ENCODE results near the gene MYOD1.

The MYOD1 gene

GRCh38 chr11:17735818-17736578 is 16.6 kb downstream of the MYOD1 start:
- peak; percentile 26 for DNase-seq

DNA sequence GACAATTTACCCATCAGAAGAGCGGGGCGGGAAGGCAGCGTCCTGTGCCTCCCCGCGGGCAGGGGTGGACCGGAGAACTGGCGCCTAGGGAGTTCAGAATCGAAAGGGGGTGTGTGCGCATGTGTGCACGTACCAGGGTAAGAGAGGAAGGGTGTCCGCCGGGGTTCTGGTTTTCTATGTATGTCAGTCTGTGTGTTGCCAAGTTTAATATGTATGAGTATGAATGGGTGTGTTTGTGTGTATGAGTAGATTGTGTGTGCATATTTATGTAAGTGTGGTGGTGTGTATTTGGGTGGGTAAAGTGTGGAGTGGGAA is 17.2 kb downstream of the MYOD1 start:
- DNase-seq, result no peak

GRCh38 chr11:17736930-17737817 is 17.8 kb downstream of the MYOD1 start:
- DNase-seq, result no peak

DNA sequence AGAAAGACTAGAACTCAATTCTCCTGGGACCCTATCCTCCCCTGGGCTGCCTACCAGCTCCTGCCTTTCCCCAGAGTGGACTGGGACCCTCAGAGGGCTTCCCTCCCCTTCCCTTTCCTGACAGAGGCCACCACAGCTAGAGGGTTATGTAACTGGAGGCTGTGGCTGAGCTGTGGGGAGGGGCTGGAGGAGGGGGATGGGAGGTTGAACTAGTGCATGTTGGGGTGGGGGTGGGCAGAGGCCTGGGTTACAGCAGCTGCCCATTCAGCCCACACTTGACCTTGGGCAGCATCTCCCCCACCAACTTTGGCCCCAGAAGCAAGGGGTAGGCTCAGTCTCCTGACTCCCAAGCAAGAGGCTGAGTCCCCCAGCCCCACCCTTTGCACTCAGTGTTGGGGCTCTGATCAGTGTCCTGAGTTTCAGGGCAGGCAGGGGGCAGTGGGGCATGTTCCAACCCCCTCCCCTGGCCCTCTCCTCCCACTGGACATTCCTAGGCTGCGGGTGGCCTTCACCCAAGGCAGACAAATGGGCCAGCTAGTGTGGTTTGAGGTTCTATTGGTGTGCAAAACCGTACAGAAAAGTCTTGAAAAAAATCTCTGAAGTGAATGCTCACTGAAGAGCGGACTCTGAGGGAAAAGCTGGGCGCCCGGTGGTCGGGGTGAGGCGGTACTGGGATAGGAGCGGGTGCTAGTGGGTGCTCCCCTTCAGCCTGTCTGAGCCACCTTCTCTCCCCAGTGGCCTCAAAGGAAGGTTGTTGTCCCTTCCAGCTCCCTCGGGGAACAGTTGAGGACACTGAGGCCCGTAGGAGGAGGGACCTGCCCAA is 19.0 kb downstream of the MYOD1 start:
- DNase-seq, result no peak

- no peak for DNase-seq
These were observed 20.6 kb downstream of the MYOD1 start for GRCh38 chr11:17739945-17740338.

DNA sequence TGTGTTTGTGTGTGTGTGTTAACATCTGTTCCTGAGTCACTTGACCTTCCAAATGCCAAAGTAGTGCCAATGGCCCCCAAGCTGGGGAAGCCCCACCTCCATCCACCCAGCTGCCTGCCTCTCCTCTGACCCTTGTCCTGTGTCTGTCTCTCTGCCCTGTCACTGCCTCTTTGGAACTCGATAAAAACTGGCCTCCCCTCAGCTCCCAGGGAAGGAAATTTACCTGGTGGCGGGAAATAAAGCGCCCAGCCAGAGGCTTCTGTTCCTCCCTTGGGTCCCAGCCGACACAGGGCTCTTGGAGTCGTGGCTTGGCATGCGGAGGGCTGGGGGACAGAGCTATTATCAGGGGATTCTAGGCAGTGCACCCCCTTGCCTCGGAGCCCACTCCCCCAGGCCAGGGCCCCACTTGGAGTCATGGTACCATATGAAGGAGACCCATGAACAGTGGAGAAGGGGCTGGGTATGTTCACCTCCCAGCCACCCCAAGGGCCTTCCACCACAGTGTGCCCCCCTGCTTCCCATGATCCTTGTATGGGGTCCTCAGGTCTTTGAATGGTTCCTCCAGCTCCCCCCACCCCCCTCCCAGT is 21.4 kb downstream of the MYOD1 start:
- DNase-seq, result no peak

- DNase-seq, result no peak
These were observed 22.1 kb downstream of the MYOD1 start for GRCh38 chr11:17741487-17741886.

DNA sequence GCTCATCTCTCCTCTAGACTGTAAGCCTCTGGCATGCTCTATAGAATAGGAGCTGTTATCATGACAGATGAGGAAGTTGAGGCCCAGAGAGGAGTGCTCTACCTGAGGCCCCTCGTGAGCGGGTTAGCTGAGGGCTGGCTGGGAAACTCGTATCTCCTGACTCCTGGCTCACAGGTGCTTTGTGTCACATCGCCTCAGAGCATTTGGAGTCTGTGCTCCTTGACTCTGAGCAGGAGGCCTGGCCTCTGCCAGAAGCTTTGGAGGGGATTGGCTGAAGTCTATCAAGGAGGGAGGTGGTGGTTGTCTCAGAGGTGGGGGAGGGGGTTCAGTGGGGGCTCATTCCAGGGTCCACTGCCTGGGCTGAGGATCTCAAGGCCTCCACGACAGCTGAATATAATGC is 22.6 kb downstream of the MYOD1 start:
- no peak for DNase-seq

DNA sequence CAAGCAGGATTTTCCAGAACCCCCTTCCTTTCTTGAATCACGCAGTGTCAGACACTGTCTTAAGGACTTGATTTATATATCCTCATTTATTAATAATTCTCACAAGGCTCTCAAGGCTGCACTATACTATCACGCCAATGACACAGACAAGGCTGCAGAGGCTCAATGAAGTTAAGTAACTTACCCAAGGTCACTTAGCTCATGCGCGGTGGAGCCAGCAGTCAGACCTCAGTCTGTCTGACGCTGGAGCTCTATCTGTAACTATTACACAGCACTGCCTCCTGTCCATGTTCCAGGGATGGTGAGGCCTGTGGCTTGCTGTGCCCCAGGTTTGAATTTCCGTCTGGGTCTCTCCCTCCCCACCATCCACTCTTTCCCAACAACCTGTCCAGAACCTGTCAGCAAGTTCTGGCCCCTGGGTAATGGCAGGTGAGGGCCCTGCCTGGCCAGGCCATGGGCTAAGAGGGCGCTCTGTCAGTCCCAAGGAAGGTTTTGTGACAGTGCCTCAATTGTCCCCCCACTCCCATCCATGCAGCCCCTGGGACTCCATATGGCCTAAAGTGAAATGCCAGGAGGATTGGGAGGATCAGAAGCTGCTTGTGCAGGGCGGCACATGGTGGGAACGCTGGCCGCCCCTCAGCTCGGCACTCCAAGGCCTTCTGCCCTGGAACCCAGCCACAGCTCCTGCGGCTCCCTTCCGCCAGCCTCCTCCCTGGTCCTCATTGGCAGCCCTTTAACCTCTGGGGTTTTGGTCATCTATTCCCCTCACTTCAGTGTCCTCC is 23.8 kb downstream of the MYOD1 start:
- no peak for DNase-seq

DNA sequence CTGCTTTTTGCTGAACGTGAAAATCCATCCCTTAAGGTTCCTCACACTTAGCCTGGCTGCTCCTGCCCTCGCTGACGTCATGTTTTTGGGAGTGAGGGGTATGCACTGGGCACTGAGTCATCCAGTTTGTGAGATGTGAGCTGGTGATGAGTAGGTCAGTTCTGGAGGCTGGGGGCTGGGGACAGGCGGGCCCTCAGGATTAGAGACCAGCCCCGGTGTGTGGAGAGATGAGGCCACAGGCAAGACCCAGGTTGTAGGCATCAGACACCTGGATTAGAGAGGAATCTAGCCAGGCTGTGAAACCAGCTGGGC is 24.4 kb downstream of the MYOD1 start:
- DNase-seq, result no peak

GRCh38 chr11:17744151-17744940 is 25.0 kb downstream of the MYOD1 start:
- DNase-seq, result no peak

DNA sequence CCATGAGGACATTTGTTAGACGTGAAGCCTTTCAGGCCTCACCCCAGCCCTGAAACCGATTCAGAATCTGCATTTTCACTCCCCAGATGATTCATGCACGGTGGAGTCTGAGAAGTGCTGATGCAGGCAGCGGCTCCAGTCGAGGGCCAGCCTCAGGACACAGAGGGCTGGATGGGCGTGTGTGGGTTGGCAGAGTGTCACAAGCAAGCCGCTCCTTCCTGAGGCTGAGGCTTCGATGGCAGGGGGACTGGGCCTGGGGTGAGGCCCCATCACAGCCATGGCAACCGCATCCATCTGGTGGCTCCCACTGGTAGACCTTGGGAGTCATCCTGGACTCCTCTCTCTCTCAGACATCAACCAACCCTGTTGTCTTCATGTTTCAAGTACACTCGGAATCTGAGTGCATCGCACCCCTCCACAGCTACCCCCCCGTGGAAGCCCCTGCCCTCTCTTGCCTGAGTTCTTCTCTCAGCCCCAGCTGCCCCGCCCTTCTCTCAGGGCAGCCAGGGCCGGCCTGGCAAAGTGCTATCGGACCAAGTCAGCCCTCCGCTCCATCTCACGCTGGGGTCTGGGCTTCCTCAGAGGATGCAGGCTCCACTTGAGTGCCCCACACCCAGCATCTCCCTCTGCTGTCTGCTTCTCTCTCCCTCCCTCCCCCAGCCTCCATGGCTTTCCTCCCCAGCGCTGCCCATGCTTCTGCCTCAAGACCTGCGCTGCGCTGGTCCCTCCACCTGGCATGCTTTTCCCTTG is 25.8 kb downstream of the MYOD1 start:
- DNase-seq, result no peak

- no peak for DNase-seq
These were observed 26.7 kb downstream of the MYOD1 start for GRCh38 chr11:17746096-17746495.

- DNase-seq, result no peak
These were observed 28.0 kb downstream of the MYOD1 start for GRCh38 chr11:17747131-17747955.

GRCh38 chr11:17748044-17748443 is 28.7 kb downstream of the MYOD1 start:
- no peak for DNase-seq

- no peak for DNase-seq
These were observed 29.7 kb downstream of the MYOD1 start for GRCh38 chr11:17748761-17749721.

DNA sequence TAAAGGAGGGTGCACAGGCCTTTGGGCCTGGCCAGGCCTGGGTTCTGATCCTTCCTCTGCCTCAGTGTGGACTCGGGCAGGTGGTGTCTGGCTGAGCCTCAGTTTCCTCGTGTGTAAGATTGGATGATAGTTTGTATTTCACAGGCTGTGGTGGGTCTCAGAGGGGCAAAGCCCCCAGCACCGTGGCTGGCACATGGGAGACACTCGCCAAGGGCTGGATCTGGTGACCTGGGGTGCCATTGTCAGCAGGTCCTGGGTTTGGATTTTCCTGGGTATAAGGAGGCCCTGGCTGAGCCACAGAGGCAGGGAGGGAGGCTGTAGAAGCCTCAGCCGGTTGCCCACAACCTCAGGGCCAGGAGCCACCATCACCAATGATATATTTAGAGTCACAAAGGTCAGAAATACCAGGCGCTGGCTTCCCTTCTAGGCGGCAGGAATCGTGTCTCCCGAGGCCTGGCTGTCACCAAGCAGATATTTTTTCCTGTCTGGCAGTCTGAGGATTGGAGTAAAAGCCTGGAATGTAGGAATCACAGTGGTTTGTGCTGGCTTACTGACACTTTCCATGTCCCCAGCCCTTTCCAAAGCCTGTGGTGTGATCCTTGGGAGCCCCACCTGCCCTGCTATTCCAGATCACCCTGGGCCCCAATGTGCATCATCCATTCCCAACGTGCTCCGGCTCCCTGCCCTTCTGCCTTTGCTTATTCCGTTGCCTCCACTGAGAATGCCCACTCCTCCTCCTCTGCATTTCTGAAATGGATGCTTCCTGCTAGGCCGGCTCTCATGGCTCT is 30.8 kb downstream of the MYOD1 start:
- DNase-seq, result no peak

- DNase-seq, result no peak
These were observed 31.4 kb downstream of the MYOD1 start for GRCh38 chr11:17750801-17751165.
